Uterus (tissue), 2 donors: ENCODE measurements around the gene TDRD1.

Source experiments
- POLR2A ChIP-seq, 2 donors: fragments of 450-650 bp; IDR thresholded peaks; one replicate each; pipeline ENCODE4 v1.6.1; 2016; ENCODE audit warnings: antibody characterized with exemption in 2 of 2, mild to moderate bottlenecking in 1 of 2, moderate library complexity in 1 of 2
- TF ChIP-seq, protein P1 (sequence below), 4 experiments: fragments of 200-600 bp in 2 of 4; fragments of 450-650 bp in 2 of 4; sonication (generic) in 2 of 4; IDR thresholded peaks; one replicate each; pipeline ENCODE4 v1.5.1; 2016 to 2019; ENCODE audit warnings: antibody characterized with exemption in 4 of 4, mild to moderate bottlenecking in 2 of 4, moderate library complexity in 1 of 4

DNA sequence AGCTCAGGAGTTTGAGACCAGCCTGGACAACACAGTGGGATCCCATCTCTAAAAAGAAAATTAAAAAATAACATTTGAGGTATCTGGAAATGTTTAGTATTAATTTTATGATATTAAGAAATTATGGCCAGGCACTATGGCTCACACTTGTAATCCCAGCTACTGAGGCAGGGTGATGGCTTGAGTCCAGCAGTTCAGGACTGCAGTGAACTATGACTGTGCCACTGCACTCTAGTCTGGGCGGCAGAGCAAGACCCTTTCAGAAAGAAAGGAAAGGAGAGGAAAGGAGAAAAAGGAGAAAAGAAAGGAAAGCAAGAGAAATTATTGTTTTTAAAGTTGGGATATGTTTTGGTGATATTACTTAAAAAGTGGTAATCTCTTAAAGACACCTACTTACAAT, 2.6 kb upstream of the TDRD1 start:
- no peak for TF ChIP-seq POLR2A (IDR thresholded peaks at IDR 0.05)
- TF ChIP-seq, protein P1, sequence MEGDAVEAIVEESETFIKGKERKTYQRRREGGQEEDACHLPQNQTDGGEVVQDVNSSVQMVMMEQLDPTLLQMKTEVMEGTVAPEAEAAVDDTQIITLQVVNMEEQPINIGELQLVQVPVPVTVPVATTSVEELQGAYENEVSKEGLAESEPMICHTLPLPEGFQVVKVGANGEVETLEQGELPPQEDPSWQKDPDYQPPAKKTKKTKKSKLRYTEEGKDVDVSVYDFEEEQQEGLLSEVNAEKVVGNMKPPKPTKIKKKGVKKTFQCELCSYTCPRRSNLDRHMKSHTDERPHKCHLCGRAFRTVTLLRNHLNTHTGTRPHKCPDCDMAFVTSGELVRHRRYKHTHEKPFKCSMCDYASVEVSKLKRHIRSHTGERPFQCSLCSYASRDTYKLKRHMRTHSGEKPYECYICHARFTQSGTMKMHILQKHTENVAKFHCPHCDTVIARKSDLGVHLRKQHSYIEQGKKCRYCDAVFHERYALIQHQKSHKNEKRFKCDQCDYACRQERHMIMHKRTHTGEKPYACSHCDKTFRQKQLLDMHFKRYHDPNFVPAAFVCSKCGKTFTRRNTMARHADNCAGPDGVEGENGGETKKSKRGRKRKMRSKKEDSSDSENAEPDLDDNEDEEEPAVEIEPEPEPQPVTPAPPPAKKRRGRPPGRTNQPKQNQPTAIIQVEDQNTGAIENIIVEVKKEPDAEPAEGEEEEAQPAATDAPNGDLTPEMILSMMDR (IDR thresholded peaks at IDR 0.05), result no peak
